IPS-20b (cell line): ENCODE measurements around the gene FKBP15.

Experiments used
- H3K27ac ChIP-seq: one replicate; pipeline ENCODE4 v1.5.1; 2013; ENCODE audit warnings: low read length
- H3K27me3 ChIP-seq: 2 replicates; pipeline ENCODE4 v1.6.1; 2013; ENCODE audit warnings: mild to moderate bottlenecking, low read length, inconsistent platforms; ENCODE audit not compliant: insufficient read depth
- H3K36me3 ChIP-seq: 2 replicates; pipeline ENCODE4 v1.6.1; 2013; ENCODE audit warnings: low read depth, mild to moderate bottlenecking, inconsistent platforms, low read length, moderate library complexity; ENCODE audit not compliant: insufficient read depth
- H3K4me1 ChIP-seq: 2 replicates; pipeline ENCODE4 v1.6.1; 2013; ENCODE audit warnings: mild to moderate bottlenecking, control low read depth, inconsistent platforms, low read length, moderate library complexity; ENCODE audit not compliant: insufficient read depth
- H3K4me3 ChIP-seq: 2 replicates; pipeline ENCODE4 v1.5.1; 2013; ENCODE audit warnings: mild to moderate bottlenecking, low read length, inconsistent platforms
- H3K9ac ChIP-seq: 2 replicates; pipeline ENCODE4 v1.6.1; 2013; ENCODE audit warnings: low read depth, mild to moderate bottlenecking, inconsistent platforms, low read length, moderate library complexity
- H3K9me3 ChIP-seq: 2 replicates; pipeline ENCODE4 v1.6.1; 2013; ENCODE audit warnings: mild to moderate bottlenecking, low read depth, low read length, inconsistent platforms; ENCODE audit not compliant: insufficient read depth

The FKBP15 gene

GRCh38 chr9:113228130-113228665 lies 7.1 kb upstream of the FKBP15 start:
- Histone ChIP-seq H3K9me3 (no peaks in the 10 kb centered on the region), H3K9ac (no peak overlapping the region), H3K27ac (no peak overlapping the region), H3K4me1 (no peaks in the 10 kb centered on the region), H3K27me3 (no peaks in the 10 kb centered on the region), H3K4me3 (no peak overlapping the region), H3K36me3 (peaks cover 5% of the 10 kb centered on the region; the same call in 1 of the 2 replicates)

DNA sequence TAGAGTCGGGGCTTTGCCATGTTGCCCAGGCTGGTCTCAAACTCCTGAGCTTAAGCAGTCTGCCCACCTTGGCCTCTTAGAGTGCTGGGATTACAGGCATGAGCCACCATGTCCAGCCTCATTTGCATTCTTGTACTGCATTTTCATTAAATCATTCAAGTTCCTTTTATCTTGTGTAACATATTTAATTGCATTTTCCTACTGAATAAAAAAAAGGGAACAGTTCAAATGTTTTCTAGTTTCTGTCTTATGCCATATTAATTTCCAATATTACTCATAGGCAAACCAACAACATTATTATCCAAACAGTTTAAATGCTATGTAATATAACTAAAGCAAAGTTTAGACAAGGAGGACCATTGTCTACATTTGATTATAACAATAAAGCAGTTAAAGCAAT lies 6.4 kb upstream of the FKBP15 start:
- H3K4me1 ChIP-seq, result peaks cover 2% of the 10 kb centered on the region
- H3K4me3 ChIP-seq, result no peak overlapping the region
- H3K36me3 ChIP-seq, result peaks cover 5% of the 10 kb centered on the region; the same call in 1 of the 2 replicates
- no peaks in the 10 kb centered on the region for H3K9me3 ChIP-seq
- no peak overlapping the region for H3K9ac ChIP-seq
- H3K27ac ChIP-seq, result no peak overlapping the region
- H3K27me3 ChIP-seq, result no peaks in the 10 kb centered on the region

DNA sequence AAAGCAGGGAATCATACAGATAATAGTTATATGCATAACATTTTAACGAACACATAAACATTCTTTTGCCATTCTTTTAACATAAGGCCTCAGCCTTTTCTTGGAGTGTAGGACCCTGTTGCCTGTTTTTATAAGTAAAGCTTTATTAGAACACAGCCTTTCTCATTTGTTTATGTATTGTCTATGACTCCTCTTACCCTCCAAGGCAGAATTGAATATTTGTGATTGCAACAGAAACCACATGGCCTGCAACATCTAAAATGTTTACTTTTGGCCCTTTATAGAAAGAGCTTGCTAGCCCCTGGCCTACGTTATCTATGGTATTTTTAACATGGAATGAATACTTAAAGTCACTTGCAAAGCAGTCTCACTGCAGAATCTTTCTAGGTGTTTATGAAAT lies 2.9 kb upstream of the FKBP15 start:
- Histone ChIP-seq H3K36me3 (peaks cover 5% of the 10 kb centered on the region; the same call in 1 of the 2 replicates), H3K9me3 (no peaks in the 10 kb centered on the region), H3K27me3 (no peaks in the 10 kb centered on the region), H3K27ac (no peak overlapping the region), H3K4me1 (peaks cover 14% of the 10 kb centered on the region), H3K4me3 (no peak overlapping the region), H3K9ac (no peak overlapping the region)

- peak overlapping the region; percentile 86 for H3K4me3 ChIP-seq
- H3K36me3 ChIP-seq, result peaks cover 5% of the 10 kb centered on the region; the same call in 1 of the 2 replicates
- H3K9ac ChIP-seq, result peak overlapping the region; percentile 79; the same call in 1 of the 2 replicates
- H3K27ac ChIP-seq, result no peak overlapping the region
- H3K4me1 ChIP-seq, result peaks cover 14% of the 10 kb centered on the region
- no peaks in the 10 kb centered on the region for H3K27me3 ChIP-seq
- no peaks in the 10 kb centered on the region for H3K9me3 ChIP-seq
Observed at GRCh38 chr9:113222482-113222841, 1.4 kb upstream of the FKBP15 start.

DNA sequence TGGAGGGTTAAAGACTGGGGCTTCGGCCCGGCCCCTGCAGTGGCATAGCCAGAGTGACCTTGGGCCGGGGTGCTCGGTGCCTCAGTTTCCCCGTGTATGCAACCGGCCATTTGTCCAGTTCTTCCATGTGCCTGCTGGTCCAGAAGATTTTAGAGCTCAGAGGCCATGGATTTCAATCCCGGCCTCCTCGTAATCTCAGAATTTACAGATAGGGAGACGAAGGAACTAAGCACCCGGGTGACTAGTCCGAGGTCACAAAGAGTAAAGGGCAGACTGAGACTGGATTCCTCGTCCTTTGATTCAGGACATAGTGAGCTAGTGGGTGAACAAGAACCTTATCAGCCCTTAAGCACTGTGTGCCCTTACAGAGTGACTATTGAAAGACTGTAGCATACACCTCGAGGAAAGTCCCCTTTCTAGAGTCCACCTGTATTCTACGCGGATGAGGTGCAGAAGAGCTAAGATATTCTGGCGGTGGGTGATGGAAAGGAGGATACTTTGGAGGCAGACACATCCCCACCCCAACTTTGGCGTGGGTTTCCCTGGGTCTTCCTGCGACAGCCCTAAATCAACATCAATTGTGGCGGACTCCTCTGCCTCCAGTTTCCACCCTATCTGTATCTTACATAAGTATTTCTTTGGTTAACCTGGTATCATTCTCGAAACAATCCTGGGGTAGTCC lies 864 bp upstream of the FKBP15 start:
- Histone ChIP-seq H3K4me3 (peak overlapping the region; percentile 86), H3K4me1 (peaks cover 14% of the 10 kb centered on the region), H3K36me3 (peaks cover 5% of the 10 kb centered on the region; the same call in 1 of the 2 replicates), H3K27ac (no peak overlapping the region), H3K27me3 (no peaks in the 10 kb centered on the region), H3K9ac (peak overlapping the region; percentile 79), H3K9me3 (no peaks in the 10 kb centered on the region)

DNA sequence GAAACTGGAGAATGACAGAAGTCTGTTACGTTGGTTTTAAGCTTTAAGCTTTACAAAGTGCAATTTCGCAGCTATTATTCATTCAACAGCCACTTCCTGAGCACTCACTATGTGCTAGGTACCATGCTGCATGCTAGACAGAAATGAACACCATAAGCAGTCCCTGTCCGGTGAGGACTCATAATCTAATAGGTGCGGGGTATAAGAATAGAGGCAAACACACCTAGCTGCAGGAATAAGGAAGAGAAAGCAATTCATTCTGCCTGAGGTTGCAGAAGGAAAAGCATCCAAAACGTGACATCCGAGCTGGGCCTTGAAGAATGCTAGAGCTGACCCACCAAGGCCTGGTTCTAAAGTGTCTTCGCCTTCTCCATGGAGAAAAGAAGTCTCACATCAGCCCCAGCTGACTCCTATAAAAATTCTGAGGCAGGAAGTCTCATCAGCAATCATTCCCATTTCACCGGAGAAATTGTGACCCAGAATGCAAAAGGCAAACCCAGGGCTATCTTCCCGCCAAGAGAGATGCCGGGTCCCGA lies 542 bp downstream of the FKBP15 start:
- Histone ChIP-seq H3K27ac (peak overlapping the region; percentile 28), H3K9me3 (no peaks in the 10 kb centered on the region), H3K4me1 (peaks cover 14% of the 10 kb centered on the region), H3K9ac (peak overlapping the region; percentile 87; the same call in 1 of the 2 replicates), H3K36me3 (peaks cover 5% of the 10 kb centered on the region; the same call in 1 of the 2 replicates), H3K4me3 (peak overlapping the region; percentile 86), H3K27me3 (no peaks in the 10 kb centered on the region)

DNA sequence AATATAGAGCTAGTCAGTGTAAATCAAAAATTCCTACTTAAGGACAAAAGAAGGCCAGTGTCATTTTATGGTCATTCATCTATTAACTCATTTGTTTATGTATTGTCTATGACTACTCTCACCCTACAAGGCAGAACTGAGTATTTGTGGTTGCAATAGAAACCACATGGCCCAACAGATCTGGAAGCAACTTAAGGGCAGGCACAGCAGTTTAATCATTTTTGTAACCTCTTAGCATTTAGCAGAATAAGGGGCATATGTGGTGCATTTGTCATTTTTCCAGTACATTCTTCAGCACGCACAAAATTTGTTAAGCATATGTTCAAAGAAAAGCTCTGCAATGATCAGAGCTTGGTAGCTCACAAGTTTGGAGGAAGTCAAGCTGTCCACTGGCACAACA lies 1.1 kb downstream of the FKBP15 start:
- peak overlapping the region; percentile 87; the same call in 1 of the 2 replicates for H3K9ac ChIP-seq
- peaks cover 14% of the 10 kb centered on the region for H3K4me1 ChIP-seq
- H3K27ac ChIP-seq, result no peak overlapping the region
- H3K27me3 ChIP-seq, result no peaks in the 10 kb centered on the region
- no peaks in the 10 kb centered on the region for H3K9me3 ChIP-seq
- H3K4me3 ChIP-seq, result peak overlapping the region; percentile 86
- peaks cover 5% of the 10 kb centered on the region; the same call in 1 of the 2 replicates for H3K36me3 ChIP-seq

DNA sequence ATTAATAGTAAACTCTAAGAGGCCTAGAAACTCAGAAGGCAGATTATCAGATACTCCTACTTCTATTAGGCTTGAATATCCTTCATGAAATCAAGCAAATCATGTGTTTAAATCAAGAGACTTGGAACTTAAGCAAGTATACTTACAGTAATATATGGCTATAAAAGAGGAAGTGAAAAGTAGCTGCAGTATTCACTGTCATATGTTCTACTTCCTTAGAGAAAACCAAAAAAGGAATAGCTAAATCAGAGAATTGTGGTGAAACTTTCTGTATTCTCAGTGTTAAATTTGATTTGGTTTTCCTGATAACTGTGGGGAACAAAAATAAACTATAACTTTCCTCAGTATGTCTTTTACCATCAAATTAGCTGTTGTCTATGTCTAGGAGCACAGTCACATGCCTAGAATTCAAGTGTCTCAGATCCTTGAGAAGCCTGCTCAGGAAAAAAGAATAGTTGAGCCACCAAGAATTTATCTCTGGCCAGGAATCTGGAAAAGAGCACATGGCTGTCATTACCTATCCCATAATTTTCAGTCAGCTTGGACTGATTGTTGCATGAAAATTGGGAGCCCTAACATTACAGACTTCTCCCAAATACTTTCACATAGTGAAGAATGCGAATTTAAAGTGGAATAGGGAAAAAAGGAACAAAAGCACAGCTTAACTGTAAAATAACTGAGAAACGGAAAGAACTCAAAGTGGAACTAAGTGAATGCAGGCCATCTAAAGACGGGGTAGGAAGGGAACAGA lies 1.7 kb downstream of the FKBP15 start:
- H3K9ac ChIP-seq, result no peak overlapping the region
- peaks cover 14% of the 10 kb centered on the region for H3K4me1 ChIP-seq
- H3K27ac ChIP-seq, result no peak overlapping the region
- H3K4me3 ChIP-seq, result peak overlapping the region; percentile 86
- H3K27me3 ChIP-seq, result no peaks in the 10 kb centered on the region
- H3K36me3 ChIP-seq, result no peaks in the 10 kb centered on the region
- no peaks in the 10 kb centered on the region for H3K9me3 ChIP-seq

DNA sequence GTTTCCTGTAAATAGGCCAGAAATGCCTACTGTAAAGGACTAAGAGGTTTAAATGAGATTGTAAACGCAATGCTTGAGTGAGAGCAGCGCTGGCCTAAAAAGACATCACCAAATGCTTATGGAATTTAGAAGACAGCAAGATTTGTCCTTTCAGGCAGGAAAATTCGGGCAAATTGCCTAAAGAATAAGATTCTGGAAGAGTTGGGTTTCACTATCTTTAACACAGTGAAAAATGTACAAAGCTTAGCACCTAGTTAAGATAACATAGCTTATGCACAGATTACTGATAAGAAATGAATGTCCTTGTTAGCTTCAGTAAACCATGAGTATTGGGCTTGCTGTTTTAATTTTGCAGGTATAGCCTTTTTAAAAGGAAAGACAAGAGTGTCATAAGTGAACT lies 4.7 kb downstream of the FKBP15 start:
- no peaks in the 10 kb centered on the region for H3K27me3 ChIP-seq
- no peak overlapping the region for H3K9ac ChIP-seq
- no peaks in the 10 kb centered on the region for H3K9me3 ChIP-seq
- no peak overlapping the region for H3K27ac ChIP-seq
- H3K4me3 ChIP-seq, result no peak overlapping the region
- peaks cover 9% of the 10 kb centered on the region for H3K4me1 ChIP-seq
- no peaks in the 10 kb centered on the region for H3K36me3 ChIP-seq

- Histone ChIP-seq H3K27me3 (no peaks in the 10 kb centered on the region), H3K36me3 (no peaks in the 10 kb centered on the region), H3K4me1 (peaks cover 5% of the 10 kb centered on the region), H3K9ac (no peak overlapping the region), H3K27ac (no peak overlapping the region), H3K9me3 (no peaks in the 10 kb centered on the region), H3K4me3 (no peak overlapping the region)
Observed at GRCh38 chr9:113215132-113215531, 5.9 kb downstream of the FKBP15 start.

- H3K36me3 ChIP-seq, result peaks cover 12% of the 10 kb centered on the region; the same call in 1 of the 2 replicates
- H3K4me1 ChIP-seq, result no peaks in the 10 kb centered on the region
- no peaks in the 10 kb centered on the region for H3K27me3 ChIP-seq
- no peak overlapping the region for H3K27ac ChIP-seq
- no peak overlapping the region for H3K9ac ChIP-seq
- H3K9me3 ChIP-seq, result no peaks in the 10 kb centered on the region
- H3K4me3 ChIP-seq, result no peak overlapping the region
Observed at GRCh38 chr9:113210815-113211214, 10.3 kb downstream of the FKBP15 start.
